Adrenal gland (tissue), 12 donors: ENCODE measurements around the gene PSMD13. TPM values are rescaled to one million over a fixed set of nuclear protein-coding genes. Genes with fewer than 3 reads are reported as not detected.
"Not testable (repeated sequence)": the region's sequence is repeated elsewhere in the genome, so short reads cannot be mapped to it uniquely, and the experiment has no call there.

Experiments
- DNase-seq, 7 donors: peaks; one replicate each; pipeline ENCODE4 v3.0.0-alpha.2; 2019 to 2020
- H3K27ac ChIP-seq, 5 donors: fragments of 200-600 bp; sonication (generic) in 4 of 5; 1 replicate in 3 of 5; 2 replicates in 2 of 5; pipeline versions ENCODE4 v1.5.1 to v1.8.0; 2016 to 2020; ENCODE audit warnings: mild to moderate bottlenecking in 1 of 5
- H3K27me3 ChIP-seq: fragments of 200-600 bp; 2 replicates; pipeline ENCODE4 v1.8.0; 2021
- H3K36me3 ChIP-seq, 2 donors: fragments of 200-600 bp; replicated peaks in 1 of 2; 1 replicate in 1 of 2; 2 replicates in 1 of 2; pipeline versions ENCODE4 v1.5.1 to v1.8.0; 2018 to 2022
- H3K4me1 ChIP-seq, 2 donors: fragments of 200-600 bp; replicated peaks in 1 of 2; 1 replicate in 1 of 2; 2 replicates in 1 of 2; pipeline versions ENCODE4 v1.5.1 to v1.8.0; 2018 to 2021
- H3K4me3 ChIP-seq, 4 donors: fragments of 200-600 bp; sonication (generic) in 3 of 4; one replicate each; pipeline ENCODE4 v1.5.1; 2016 to 2018
- H3K9me3 ChIP-seq, 3 donors: fragments of 200-600 bp; sonication (generic) in 1 of 3; replicated peaks in 1 of 3; 1 replicate in 2 of 3; 2 replicates in 1 of 3; pipeline versions ENCODE4 v1.5.1 to v1.8.0; 2016 to 2021
- CTCF ChIP-seq, 6 experiments: fragments of 450-650 bp in 4 of 6; fragments of 200-600 bp in 2 of 6; sonication (generic) in 1 of 6; IDR thresholded peaks; 1 replicate in 5 of 6; 2 replicates in 1 of 6; pipeline versions ENCODE4 v1.5.1 to v1.8.0; 2016 to 2021; ENCODE audit warnings: antibody characterized with exemption in 6 of 6, mild to moderate bottlenecking in 2 of 6, moderate library complexity in 1 of 6
- POLR2A ChIP-seq, 2 donors: fragments of 450-650 bp; IDR thresholded peaks; one replicate each; pipeline ENCODE4 v1.6.1; 2017; ENCODE audit warnings: antibody characterized with exemption in 2 of 2, mild to moderate bottlenecking in 2 of 2, moderate library complexity in 1 of 2
- WGBS, 4 donors: extraction: QIAGEN DNeasy Blood & Tissue Kit in 2 of 4; methylation state at CpG; one replicate each; pipeline versions ENCODE4 v1.1.5 to v1.1.7; 2013 to 2017; 5-methylcytosine and 5-hydroxymethylcytosine counted together
- intact Hi-C, 2 donors: fragments of 100-400 bp; cut with DNase I; formaldehyde crosslinking; loops; one replicate each; pipeline versions ENCODE4 v1.14.1 to v1.15.0; 2022 to 2023
- polyA plus RNA-seq, 3 donors: library from polyadenylated mRNA; stranded (reverse); fragments of 200-250 nt in 2 of 3; fragments of 350-450 nt in 1 of 3; fragmentation: Illumina TruSeq in 1 of 3; extraction: RNeasy Lipid Tissue Mini Kit (QIAGEN cat#74804) in 1 of 3; gene quantifications; one replicate each; pipeline ENCODE4 v1.2.3, GENCODE V29; 2013 to 2014
- total RNA-seq, 9 donors: library from RNA; depleted of rRNA in 4 of 9; stranded (reverse); fragments of >200 nt in 4 of 9; fragments of 120-200 nt in 1 of 9; fragmentation: NEBNext Ultra II Directional in 1 of 9; extraction: Animal tissue kit (Norgen Biotek cat#: 25700) in 1 of 9; gene quantifications; one replicate each; pipeline versions ENCODE4 v1.1.0 to v1.2.4, GENCODE V29; 2013 to 2023
- donor health status: healthy with polysubstance abuse.
- donor health status: Bipolar disorder and iron deficiency.
- donor health status: DM: yes; HTN: yes; CAD: no.
- donor health status: DM: no; HTN: no; CAD: no.
- donor health status: DM: no; HTN: no; CAD: no.
- donor health status: DM: yes; HTN: yes; CAD: no.

The PSMD13 gene
- total and polyA plus RNA-seq, 12 donors = 62.2 to 174 (median 89.4) TPM

GRCh38 chr11:285021-285893 is 48.5 kb downstream of the PSMD13 start:
- TF ChIP-seq POLR2A (IDR thresholded peaks at IDR 0.05) (no peak), CTCF (IDR thresholded peaks at IDR 0.05) (no peak)
- H3K36me3 ChIP-seq = no peaks in the 10 kb centered on the region
- peak in 3 of 7 donors; percentile 6 to 9 (median 8) for DNase-seq
- intact Hi-C loops = no loop called here
- no peak overlapping the region for H3K27ac ChIP-seq
- H3K4me1 ChIP-seq = peaks cover 0 to 7% of the 10 kb centered on the region in 2 donors
- WGBS, 4 donors = 74 to 87% (median 81%) methylated on average over 15 to 29 of the region's 29 CpGs
- H3K27me3 ChIP-seq = peaks cover 28% of the 10 kb centered on the region
- H3K4me3 ChIP-seq = no peak overlapping the region
- H3K9me3 ChIP-seq = no peaks in the 10 kb centered on the region

- intact Hi-C loops = no loop called here
- peaks cover 22% of the 10 kb centered on the region for H3K27me3 ChIP-seq
- peaks cover 0 to under 1% of the 10 kb centered on the region in 2 donors for H3K4me1 ChIP-seq
- H3K9me3 ChIP-seq = no peaks in the 10 kb centered on the region
- TF ChIP-seq POLR2A (IDR thresholded peaks at IDR 0.05) (no peak), CTCF (IDR thresholded peaks at IDR 0.05) (no peak)
- H3K4me3 ChIP-seq = no peak overlapping the region
- H3K27ac ChIP-seq = no peak overlapping the region
- DNase-seq = peak in 2 of 7 donors; percentile 10
- WGBS, 4 donors = 81 to 86% (median 85%) methylated on average over 8 of the region's 8 CpGs; no CpG with 5 or more reads in 1 of the 4 donors
- H3K36me3 ChIP-seq = no peaks in the 10 kb centered on the region
Observed at GRCh38 chr11:285894-286220, 49.1 kb downstream of the PSMD13 start.

DNA sequence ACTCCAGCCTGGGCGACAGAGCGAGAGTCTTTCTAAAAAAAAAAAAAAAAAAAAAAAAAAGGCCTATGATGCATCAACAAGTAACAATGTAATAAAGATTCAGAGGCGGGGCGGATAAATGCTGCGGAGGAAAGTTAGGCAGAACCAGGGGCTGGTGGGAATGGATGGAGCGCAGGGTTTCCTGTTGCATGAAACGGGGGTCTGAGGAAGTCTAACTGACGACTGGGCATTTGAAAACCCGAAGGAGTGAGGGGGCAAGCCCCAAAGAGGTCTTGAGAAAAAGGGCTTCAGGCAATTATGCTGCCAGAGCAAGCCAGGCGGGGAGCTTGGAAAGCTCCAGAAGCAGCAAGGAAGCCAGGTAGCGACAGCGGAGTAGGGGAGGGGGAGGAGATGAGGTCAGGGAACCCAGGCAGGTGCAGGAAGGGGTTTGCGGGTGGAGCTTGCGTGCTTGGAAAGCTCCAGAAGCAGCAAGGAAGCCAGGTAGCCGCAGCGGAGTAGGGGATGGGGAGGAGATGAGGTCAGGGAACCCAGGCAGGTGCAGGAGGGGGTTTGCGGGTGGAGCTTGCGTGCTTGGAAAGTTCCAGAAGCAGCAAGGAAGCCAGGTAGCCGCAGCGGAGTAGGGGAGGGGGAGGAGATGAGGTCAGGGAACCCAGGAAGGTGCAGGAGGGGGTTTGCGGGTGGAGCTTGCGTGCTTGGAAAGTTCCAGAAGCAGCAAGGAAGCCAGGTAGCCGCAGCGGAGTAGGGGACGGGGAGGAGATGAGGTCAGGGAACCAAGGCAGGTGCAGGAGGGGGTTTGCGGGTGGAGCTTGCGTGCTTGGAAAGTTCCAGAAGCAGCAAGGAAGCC is 50.4 kb downstream of the PSMD13 start:
- peak in 3 of 7 donors; percentile 2 to 16 (median 11) for DNase-seq
- intact Hi-C loops, H3K27ac ChIP-seq, H3K27me3 ChIP-seq, H3K9me3 ChIP-seq, H3K4me3 ChIP-seq, H3K36me3 ChIP-seq, H3K4me1 ChIP-seq: not testable (repeated sequence)
- 82 to 88% (median 83%) methylated on average over 22 to 27 of the region's 27 CpGs for WGBS, 4 donors

DNA sequence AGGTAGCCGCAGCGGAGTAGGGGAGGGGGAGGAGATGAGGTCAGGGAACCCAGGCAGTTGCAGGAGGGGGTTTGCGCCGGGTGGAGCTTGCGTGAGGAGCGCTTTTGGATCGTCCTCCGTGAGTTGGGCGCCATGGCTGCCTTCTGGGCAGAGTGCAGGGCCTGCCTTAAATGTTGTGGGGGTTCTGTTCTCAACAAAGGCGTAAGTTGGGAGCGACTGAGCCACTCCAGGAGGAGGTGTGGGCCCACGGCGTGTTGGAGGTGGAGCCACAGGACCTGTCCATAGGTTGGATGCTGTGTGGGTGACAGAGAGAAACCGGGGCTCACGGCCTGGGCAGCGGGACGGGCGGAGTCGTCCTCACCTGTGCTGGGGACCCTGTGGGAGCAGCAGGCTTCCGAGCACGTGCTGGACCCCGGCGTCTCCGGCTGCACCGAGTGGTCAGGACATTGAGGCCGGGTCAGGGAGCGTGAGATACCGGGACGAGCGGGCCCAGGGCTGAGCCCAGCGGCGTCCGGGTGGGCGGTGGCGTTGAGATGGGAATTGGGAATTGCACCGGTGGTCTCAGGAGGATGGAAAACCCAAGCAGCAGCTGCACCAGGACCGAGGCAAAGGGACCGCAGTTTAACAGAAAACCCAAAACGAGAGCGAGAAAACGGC is 51.2 kb downstream of the PSMD13 start:
- no peaks in the 10 kb centered on the region for H3K4me1 ChIP-seq
- peak in 2 of 7 donors; percentile 9 to 16 for DNase-seq
- peaks cover under 1% of the 10 kb centered on the region for H3K27me3 ChIP-seq
- no peak for TF ChIP-seq POLR2A (IDR thresholded peaks at IDR 0.05)
- WGBS, 4 donors = 25 to 49% (median 32%) methylated on average over 19 to 41 of the region's 41 CpGs
- peak overlapping the region in 2 of 4 donors; percentile 34 to 85 for H3K4me3 ChIP-seq
- intact Hi-C loops = no loop called here
- no peaks in the 10 kb centered on the region for H3K36me3 ChIP-seq
- H3K9me3 ChIP-seq = no peaks in the 10 kb centered on the region
- no peak overlapping the region for H3K27ac ChIP-seq
